GM12872 (cell line): ENCODE data around the gene PSME1.

Experiments
- CTCF ChIP-seq: IDR thresholded peaks from 3 replicates; pipeline ENCODE4 v1.5.1; 2011; ENCODE audit warnings: low read depth, mild to moderate bottlenecking, low read length, moderate library complexity; ENCODE audit not compliant: insufficient read depth

Gene PSME1

GRCh38 chr14:24167469-24168114, 31.6 kb downstream of the PSME1 start:
- no peak for TF ChIP-seq CTCF

- TF ChIP-seq CTCF, result no peak
Measured at GRCh38 chr14:24171422-24172260, 35.6 kb downstream of the PSME1 start, which contains the start of gene REC8. Gene REC8, plus strand, starts transcription at chr14:24172080. Its CDS starts 473 bp downstream, at chr14:24172553.

GRCh38 chr14:24172261-24172860, 36.4 kb downstream of the PSME1 start:
- no peak for TF ChIP-seq CTCF

- TF ChIP-seq CTCF, result no peak
Measured at GRCh38 chr14:24172871-24173281, 36.9 kb downstream of the PSME1 start.

DNA sequence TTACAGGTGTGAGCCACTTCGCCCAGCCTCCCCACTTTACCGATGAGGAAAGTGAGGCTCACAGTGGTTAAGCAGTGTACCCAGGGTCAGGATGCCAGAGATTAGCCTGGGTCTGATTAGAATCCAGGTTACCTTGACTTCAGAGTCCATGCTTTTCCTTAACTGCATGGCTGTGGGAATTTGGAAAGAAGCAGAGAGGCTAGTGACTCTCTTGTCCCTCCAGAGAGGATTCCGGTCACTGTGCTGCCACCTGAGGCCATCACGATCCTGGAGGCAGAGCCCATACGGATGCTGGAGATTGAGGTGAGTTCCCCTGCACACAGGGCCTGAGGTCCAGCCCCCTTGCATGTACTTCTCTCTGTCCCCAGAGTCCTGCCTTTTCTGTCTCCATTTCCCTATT, 40.6 kb downstream of the PSME1 start:
- no peak for TF ChIP-seq CTCF

GRCh38 chr14:24177041-24177825, 41.2 kb downstream of the PSME1 start:
- TF ChIP-seq CTCF, result no peak

- no peak for TF ChIP-seq CTCF
Measured at GRCh38 chr14:24177891-24178290, 41.9 kb downstream of the PSME1 start.
